CD1c-positive myeloid dendritic cell (primary cell): Measurements from ENCODE around the gene KIZ.

Experiments used
- DNase-seq: peaks from one replicate; pipeline ENCODE4 v3.0.0-alpha.2; 2016; ENCODE audit errors: extremely low spot score

Gene KIZ

GRCh38 chr20:21104921-21105320 is 21.0 kb upstream of the KIZ start:
- no peak for DNase-seq

GRCh38 chr20:21105429-21106170 is 20.3 kb upstream of the KIZ start:
- DNase-seq: no peak

GRCh38 chr20:21106171-21107017 is 19.5 kb upstream of the KIZ start, which contains the start of gene LINC00237:
TSS of gene LINC00237 (minus strand) at chr20:21106358.
- no peak for DNase-seq

DNA sequence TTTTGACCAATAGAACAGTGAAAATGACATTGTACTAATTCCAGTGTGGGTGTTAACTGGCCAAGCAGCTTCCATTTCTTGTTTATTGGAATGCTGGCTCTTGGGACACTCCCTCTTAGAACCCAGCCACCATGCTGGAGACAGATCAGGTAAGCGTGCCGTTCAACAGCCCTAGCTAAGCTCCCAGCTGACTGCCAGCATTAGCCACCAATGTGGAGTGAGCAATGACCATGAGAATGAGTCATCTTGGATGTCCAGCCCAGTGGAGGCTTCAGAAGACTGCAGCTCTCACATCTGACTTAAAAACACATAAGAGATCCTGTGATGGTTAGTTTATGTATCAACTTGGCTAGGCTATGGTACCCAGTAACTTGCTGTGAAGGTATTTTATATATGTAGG is 16.7 kb upstream of the KIZ start:
- DNase-seq: no peak

GRCh38 chr20:21110811-21111210 is 15.1 kb upstream of the KIZ start:
- no peak for DNase-seq

DNA sequence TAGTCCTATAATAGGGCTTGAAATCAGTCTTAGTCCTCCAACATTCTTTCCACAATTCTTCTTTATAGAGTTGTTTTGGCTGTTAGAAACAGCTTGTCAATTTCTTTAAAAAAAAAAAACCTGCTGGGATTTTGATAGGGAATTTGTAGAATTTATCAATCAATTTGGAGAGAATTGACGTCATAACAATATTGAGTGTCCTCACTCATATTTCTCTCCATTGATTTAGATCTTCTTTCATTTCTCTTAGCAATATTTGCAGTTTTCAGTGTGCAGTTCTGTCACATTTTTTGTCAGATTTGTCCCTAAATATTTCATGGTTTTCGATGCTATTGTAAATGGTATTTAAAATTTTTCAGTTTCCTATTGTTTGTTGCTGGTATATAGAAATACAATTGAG is 14.5 kb upstream of the KIZ start:
- no peak for DNase-seq

- DNase-seq: no peak
Observed at GRCh38 chr20:21113697-21114096, 12.2 kb upstream of the KIZ start.

DNA sequence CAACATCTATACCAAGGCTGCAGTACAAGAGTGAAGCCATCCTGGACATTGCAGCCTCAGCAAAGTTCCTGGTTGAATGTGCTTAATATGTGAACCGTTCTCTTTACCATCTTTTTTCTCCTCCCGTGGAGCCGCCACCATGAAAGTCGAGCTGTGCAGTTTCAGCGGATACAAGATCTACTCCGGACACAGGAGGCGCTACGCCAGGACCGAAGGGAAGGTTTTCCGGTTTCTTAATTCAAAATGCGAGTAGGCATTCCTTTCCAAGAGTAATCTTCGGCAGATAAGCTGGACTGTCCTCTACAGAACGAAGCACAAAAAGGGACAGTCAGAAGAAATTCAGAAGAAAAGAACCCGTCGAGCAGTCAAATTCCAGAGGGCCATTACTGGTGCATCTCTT is 11.3 kb upstream of the KIZ start:
- no peak for DNase-seq

GRCh38 chr20:21117521-21117920 is 8.4 kb upstream of the KIZ start:
- DNase-seq: no peak

GRCh38 chr20:21118138-21118537 is 7.7 kb upstream of the KIZ start:
- DNase-seq: no peak

- no peak for DNase-seq
Observed at GRCh38 chr20:21118782-21119181, 7.1 kb upstream of the KIZ start.

DNA sequence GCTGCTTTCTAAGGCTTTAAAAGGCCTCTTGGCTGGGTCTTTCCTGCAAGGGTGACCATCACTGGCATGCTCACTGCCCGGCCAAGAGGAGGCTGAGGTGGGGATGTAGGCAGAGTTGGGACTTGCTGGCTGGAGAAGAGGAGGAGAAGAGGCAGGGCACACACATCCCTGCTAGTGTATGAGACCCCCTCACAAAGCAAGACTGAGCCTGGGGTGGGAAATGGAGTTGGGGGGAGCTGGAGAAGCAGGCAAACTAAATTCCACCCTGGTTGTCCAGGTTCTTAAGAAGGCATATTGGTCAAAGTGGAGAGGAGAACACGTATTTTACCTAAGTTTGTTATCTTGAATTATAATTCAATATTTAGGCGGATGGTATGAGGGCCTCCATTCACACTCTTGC is 1.7 kb upstream of the KIZ start:
- DNase-seq: no peak

- DNase-seq: peak; percentile 9
Observed at GRCh38 chr20:21125072-21125848, 622 bp upstream of the KIZ start.

DNA sequence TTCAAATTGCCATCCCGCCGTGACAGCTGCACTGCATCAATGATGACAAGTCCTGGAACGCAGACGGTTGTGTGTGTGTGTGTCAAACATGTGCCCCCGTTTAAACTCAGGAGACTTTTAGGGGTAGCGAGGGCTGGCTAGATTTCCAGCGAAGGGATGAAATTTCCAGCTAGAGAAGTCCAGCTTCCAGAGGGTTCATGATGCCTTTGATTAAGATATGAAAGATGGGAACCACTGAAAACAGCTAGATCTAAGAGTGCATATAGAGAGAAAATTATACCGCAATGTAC is 644 bp downstream of the KIZ start:
- no peak for DNase-seq

DNA sequence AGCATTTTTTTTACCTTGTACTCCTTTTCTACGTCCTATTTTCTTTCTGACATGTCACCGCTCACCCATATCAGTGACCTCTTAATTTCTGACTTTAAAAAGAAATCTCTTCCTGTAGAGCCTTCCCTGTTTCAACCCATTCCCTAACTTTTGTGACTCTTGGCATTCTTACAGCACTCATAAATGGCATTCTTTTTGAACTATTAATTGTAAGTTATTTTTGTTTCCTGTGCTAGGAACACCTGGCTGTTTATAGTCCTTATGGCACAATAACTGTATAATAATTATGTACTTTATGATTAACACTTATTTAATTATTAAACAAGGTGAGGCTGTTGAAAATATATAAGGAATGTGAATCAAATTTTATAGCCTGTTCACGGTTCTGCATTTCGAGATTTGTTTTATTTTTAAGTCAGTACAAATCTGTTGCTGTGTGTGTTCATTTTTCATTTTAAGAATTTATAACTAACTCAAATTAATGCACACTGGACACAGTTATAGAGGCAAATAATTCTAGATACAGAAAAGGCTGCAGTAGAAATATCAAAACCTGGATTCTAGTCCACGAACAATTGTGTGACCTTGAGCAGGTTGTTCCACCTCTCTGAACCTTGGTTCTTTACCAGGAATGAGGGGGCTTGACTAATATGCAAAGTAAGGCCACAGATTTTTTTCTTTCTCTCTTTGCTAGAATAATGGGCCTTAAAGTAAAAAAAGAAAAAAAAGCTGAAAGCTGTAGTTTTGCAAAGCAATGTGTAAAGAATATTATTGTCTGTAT is 1.5 kb downstream of the KIZ start:
- no peak for DNase-seq

GRCh38 chr20:21129861-21130260 is 4.0 kb downstream of the KIZ start:
- DNase-seq: no peak

DNA sequence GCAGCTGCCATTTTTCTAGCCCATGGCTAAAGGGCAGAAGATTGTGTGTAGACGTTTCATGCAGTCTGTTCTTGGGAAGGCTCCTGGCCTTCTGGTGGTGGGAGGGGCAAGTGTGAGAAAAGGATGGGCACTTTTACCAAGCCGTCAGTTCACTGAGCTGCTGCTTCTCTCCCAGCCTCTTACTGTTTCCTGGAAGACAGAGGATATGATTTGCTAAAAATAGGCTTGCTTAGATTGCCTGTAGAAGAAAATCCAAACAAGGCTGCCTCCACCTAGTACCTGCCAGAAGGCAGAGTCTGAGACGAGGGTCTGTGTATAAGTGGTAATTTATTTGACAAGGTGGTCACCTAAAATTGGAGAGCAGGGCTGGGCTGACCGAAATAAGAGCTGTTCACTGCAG is 7.5 kb downstream of the KIZ start:
- DNase-seq: no peak

GRCh38 chr20:21133917-21134622 is 8.2 kb downstream of the KIZ start:
- DNase-seq: no peak

- DNase-seq: no peak
Observed at GRCh38 chr20:21134883-21135493, 9.1 kb downstream of the KIZ start.

DNA sequence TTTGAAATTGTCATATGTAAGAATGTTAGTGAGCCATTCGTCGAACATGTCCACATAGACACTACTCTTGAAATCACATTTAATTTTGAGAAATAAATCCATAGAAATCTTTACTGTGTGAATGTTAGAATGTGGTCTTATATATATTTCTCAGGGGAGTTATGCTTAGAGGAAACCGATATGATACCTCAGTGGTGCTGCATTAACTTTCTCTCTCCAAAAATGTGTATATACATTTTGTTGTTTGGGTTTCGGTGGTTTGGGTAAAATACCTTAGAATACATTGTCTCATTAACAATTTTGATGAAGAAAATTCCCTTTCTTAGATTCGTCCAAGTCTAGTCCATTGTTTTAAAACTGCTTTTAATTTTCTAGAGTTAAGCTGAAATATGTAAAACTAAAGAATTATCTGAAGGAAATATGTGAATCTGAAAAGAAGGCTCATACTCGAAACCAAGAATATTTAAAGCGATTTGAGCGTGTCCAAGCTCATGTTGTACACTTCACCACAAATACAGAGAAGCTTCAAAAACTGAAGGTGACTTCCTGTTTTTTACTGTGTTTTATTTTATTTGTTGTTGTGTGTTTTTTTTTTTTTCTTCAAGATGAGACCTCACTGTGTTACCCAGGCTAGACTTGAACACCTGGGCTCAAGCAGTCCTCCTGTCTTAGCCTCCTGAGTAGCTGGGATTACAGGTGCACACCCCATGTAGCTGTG is 10.3 kb downstream of the KIZ start:
- DNase-seq: no peak
